Hepatic stellate cell (primary cell): ENCODE data around the gene FOXE3.
"Not testable (repeated sequence)": the region's sequence is repeated elsewhere in the genome, so short reads cannot be mapped to it uniquely, and the experiment has no call there.

ENCODE experiments used
- DNase-seq: peaks from one replicate; pipeline ENCODE4 v3.0.0; 2011; ENCODE audit warnings: low spot score

Gene FOXE3

DNA sequence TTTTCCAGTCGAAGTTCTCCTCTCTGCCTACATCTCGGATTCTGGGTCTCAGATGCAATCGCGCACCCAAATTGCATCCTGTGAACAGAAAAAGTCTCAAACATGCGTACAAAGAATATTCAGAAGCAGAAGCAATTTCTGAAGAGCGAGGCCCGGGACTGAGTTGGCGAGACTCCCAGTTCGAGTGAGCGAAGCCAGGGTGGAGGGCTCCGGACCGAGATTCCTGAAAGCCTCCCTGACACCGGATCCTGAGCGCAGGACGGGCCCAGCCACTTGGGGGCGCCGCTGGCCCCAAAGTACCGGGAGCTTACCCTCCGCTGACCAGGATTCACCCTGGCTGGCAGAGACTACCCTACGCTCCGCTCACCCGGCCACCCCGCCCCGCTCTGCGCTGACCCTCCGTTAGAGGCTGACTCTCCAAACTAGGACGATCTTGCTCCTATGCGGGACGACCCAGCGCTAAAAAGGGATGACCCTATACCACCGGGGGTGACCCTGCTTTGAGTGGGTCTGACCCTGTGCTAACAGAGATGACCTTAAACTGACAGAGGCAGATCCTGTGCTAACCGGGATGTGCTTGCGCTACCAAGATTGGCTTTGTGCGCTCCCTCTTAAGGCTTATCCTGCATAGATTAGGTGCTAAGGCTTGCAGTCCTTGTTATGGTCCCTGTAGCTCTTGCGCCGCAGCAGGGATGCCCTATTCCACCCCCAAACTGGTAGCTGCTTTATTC, 33.9 kb downstream of the FOXE3 start:
- no peak for DNase-seq

DNA sequence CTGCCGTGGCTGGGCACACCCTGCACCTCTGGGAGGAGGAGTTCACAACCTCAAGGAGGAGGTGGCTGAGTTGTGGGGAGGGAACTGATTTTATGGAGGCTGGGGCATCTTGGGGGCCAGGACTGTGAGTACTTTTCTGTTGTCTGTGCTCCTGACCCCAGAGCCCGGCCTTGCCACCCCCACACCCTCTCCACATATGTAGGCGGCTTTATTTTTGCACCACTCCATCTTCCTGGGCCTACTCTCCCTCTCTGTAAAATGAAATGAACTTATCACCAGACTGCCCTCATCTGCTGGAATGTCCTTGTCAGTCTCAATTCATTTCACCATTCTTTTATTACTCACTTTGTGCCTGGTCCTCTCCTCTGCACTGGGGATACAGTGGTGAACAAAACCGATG, 34.5 kb downstream of the FOXE3 start:
- DNase-seq, result no peak

- DNase-seq, result no peak
Observed at GRCh38 chr1:47452426-47452825, 36.3 kb downstream of the FOXE3 start.

DNA sequence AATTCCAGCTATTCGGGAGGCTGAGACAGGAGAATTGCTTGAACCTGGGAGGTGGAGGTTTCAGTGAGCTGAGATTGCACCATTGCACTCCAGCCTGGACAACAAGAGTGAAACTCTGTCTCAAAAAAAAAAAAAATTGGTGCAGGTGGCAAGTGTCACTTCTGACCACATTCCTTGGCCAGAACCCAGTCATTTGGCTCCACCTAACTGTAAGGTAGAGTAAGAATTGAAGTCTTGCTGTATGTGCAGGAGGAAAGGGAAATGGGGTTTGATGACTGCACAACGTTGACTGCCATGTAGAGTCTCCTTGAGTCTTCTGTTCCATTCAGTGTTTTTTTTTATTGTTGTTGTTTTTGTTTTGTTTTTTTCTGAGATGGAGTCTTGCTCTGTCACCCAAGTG, 37.8 kb downstream of the FOXE3 start:
- not testable (repeated sequence) for DNase-seq

DNA sequence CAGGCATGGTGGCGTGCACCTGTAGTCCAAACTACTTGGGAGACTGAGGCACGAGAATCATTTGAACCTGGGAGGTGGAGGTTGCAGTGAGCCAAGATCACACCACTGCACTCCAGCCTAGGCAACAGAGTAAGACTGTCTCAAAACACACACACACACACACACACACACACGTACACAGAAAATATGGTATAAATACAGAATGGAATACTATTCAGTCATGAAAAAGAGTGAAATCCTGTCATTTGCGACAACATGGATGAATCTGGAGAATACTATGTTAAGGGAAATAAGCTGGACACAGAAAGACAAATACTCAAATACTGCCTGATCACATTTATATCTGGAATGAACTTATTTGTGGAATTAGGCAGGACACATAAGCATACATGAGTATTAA, 40.2 kb downstream of the FOXE3 start:
- no peak for DNase-seq

DNA sequence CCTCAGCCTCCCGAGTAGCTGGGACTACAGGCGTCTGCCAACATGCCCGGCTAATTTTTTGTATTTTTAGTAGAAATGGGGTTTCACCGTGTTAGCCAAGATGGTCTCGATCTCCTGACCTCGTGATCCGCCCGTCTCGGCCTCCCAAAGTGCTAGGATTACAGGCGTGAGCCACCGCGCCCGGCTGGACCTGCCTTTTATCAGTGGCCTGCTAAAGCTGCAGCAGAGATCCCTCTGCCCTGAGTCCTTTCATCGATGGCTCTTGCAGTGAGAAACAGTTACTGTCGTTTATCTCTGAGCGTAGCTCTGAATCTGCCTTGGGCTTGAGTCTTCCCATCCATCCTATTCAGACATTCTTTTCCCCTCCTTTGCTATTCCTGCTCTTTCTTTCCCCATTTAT, 41.5 kb downstream of the FOXE3 start:
- not testable (repeated sequence) for DNase-seq

- DNase-seq, result no peak
Observed at GRCh38 chr1:47459253-47459788, 43.2 kb downstream of the FOXE3 start.

GRCh38 chr1:47460040-47460439, 44.0 kb downstream of the FOXE3 start:
- DNase-seq, result no peak

- DNase-seq, result no peak
Observed at GRCh38 chr1:47460456-47460855, 44.4 kb downstream of the FOXE3 start.

DNA sequence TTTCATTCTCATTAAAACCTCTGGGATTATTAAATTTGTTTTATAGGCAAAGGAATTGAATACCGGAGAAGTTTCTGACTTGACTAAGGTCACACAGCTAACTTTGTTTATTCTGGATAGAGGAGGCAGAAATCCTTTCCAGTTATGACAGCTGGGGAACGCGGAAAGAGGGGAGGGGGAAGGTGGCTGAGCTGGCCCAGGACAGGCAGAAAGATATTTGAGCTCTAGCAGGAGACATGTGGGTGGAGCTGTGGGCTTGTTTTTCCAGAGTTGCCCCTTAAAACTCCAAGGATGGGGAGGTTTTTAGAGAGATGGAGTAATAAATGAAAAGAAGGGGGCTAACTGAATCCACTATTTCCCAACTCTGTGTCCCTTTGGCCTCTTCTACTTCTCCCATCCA, 49.5 kb downstream of the FOXE3 start:
- DNase-seq, result no peak
